OCI-LY7 (cell line): ENCODE results near the gene TLX2. TPM values are rescaled to one million over a fixed set of nuclear protein-coding genes. Genes with fewer than 3 reads are reported as not detected.

Source experiments
- BruUV-seq: library from RNA; stranded (reverse); fragments of 400-500 nt; replicated peaks from 2 replicates; lab custom pipeline; 2021; lab: Mats Ljungman, UMichigan
- CTCF ChIA-PET: fragments of 300-600 bp; sonication (Branson Sonifier 250); formaldehyde crosslinking; loops from one replicate; lab custom pipeline; 2022; ENCODE audit warnings: antibody characterized with exemption; ENCODE audit not compliant: unreplicated experiment; lab: Charles Lee
- POLR2A ChIA-PET: fragments of 300-600 bp; sonication (Branson Sonifier 250); formaldehyde crosslinking; loops from one replicate; lab custom pipeline; 2022; ENCODE audit warnings: antibody characterized with exemption; lab: Charles Lee
- DNase-seq: peaks from one replicate; pipeline ENCODE4 v3.0.0-alpha.2; 2015; ENCODE audit warnings: low spot score
- H2AFZ ChIP-seq: fragments of 200-600 bp; sonication (generic), shearing (Covaris generic); 2 replicates; pipeline ENCODE4 v1.6.1; 2014; ENCODE audit warnings: mild to moderate bottlenecking, antibody characterized with exemption, low read length, moderate library complexity
- H3K27ac ChIP-seq: fragments of 200-600 bp; sonication (generic); 2 replicates; pipeline ENCODE4 v1.5.1; 2014; ENCODE audit warnings: mixed run types, low read depth, mild to moderate bottlenecking, moderate library complexity, low read length, inconsistent platforms; ENCODE audit not compliant: poor library complexity, severe bottlenecking
- H3K36me3 ChIP-seq: fragments of 200-600 bp; sonication (generic); 2 replicates; pipeline ENCODE4 v1.6.1; 2014; ENCODE audit warnings: mild to moderate bottlenecking, antibody characterized with exemption, low read length, moderate library complexity, mixed read lengths; ENCODE audit not compliant: insufficient read depth
- H3K4me1 ChIP-seq: fragments of 200-600 bp; sonication (generic); 2 replicates; pipeline ENCODE4 v1.5.1; 2014; ENCODE audit warnings: mild to moderate bottlenecking, low read length; ENCODE audit not compliant: insufficient read depth, poor library complexity, severe bottlenecking
- H3K4me2 ChIP-seq: fragments of 200-600 bp; sonication (generic); 2 replicates; pipeline ENCODE4 v1.6.1; 2014; ENCODE audit warnings: mild to moderate bottlenecking, low read length
- H3K4me3 ChIP-seq: fragments of 200-600 bp; sonication (generic); 2 replicates; pipeline ENCODE4 v1.5.1; 2014; ENCODE audit warnings: mild to moderate bottlenecking, low read depth, low read length; ENCODE audit not compliant: poor library complexity, severe bottlenecking
- H3K79me2 ChIP-seq: fragments of 200-600 bp; sonication (generic); 2 replicates; pipeline ENCODE4 v1.6.1; 2016; ENCODE audit warnings: low read depth, mild to moderate bottlenecking, low read length, moderate library complexity, mixed read lengths; ENCODE audit not compliant: insufficient read depth
- H3K9me2 ChIP-seq: fragments of 200-600 bp; sonication (generic); 2 replicates; pipeline ENCODE4 v1.6.1; 2016; ENCODE audit warnings: mild to moderate bottlenecking, low read length, mixed read lengths; ENCODE audit not compliant: insufficient read depth
- H3K9me3 ChIP-seq: fragments of 200-600 bp; sonication (generic); 2 replicates; pipeline ENCODE4 v1.6.1; 2014; ENCODE audit warnings: mild to moderate bottlenecking, mixed run types, low read length, mixed read lengths
- H4K20me1 ChIP-seq: fragments of 200-600 bp; sonication (generic); 2 replicates; pipeline ENCODE4 v1.6.1; 2014; ENCODE audit warnings: mild to moderate bottlenecking, antibody characterized with exemption, low read length, moderate library complexity, mixed read lengths; ENCODE audit not compliant: insufficient read depth
- CTCF ChIP-seq: fragments of 200-600 bp; sonication (generic); conservative IDR thresholded peaks from 2 replicates; pipeline ENCODE4 v1.5.1; 2014; ENCODE audit warnings: mild to moderate bottlenecking, antibody characterized with exemption, low read length, moderate library complexity, mixed read lengths
- EZH2phosphoT487 ChIP-seq: fragments of 200-600 bp; sonication (generic); IDR thresholded peaks from 2 replicates; pipeline ENCODE4 v1.6.1; 2018; ENCODE audit warnings: low read depth, borderline replicate concordance, mild to moderate bottlenecking, mixed run types, antibody characterized with exemption, low read length, moderate library complexity, mixed read lengths
- intact Hi-C: fragments of 100-400 bp; cut with micrococcal nuclease; formaldehyde crosslinking; loops from one replicate; pipeline ENCODE4 v1.10.0; 2022; ENCODE audit not compliant: unreplicated experiment
- total RNA-seq, 2 experiments: library from RNA; depleted of rRNA in 1 of 2; stranded (reverse); fragments of >200 nt in 1 of 2; shearing (Covaris generic) in 1 of 2; gene quantifications; 2 replicates each; pipeline ENCODE4 v1.2.3, GENCODE V29; 2014 to 2022

The TLX2 gene
- total RNA-seq, 2 experiments from 2014 or later, result not detected

GRCh38 chr2:74555610-74556103, 41.4 kb downstream of the TLX2 start:
- no peaks in the 10 kb centered on the region for H3K9me2 ChIP-seq
- no peaks in the 10 kb centered on the region for H3K36me3 ChIP-seq
- H3K27ac ChIP-seq, result no peak overlapping the region
- no TSS peak for BruUV-seq
- no peak overlapping the region for H2AFZ ChIP-seq
- ChIA-PET CTCF (no interaction called here), POLR2A (no interaction called here)
- no peaks in the 10 kb centered on the region for H3K9me3 ChIP-seq
- intact Hi-C loops, result no loop called here
- H4K20me1 ChIP-seq, result no peaks in the 10 kb centered on the region
- no peaks in the 10 kb centered on the region for H3K79me2 ChIP-seq
- peak overlapping the region; percentile 80 for H3K4me2 ChIP-seq
- TF ChIP-seq CTCF, result no peak
- no peak for TF ChIP-seq EZH2phosphoT487
- H3K4me1 ChIP-seq, result peaks cover 13% of the 10 kb centered on the region
- peak overlapping the region; percentile 94 for H3K4me3 ChIP-seq
- no peak for DNase-seq

- Histone ChIP-seq H3K9me2 (no peaks in the 10 kb centered on the region), H3K4me3 (no peak overlapping the region), H3K27ac (no peak overlapping the region), H3K36me3 (no peaks in the 10 kb centered on the region), H3K79me2 (no peaks in the 10 kb centered on the region), H3K4me2 (no peak overlapping the region), H3K4me1 (peaks cover 13% of the 10 kb centered on the region), H2AFZ (no peak overlapping the region), H4K20me1 (no peaks in the 10 kb centered on the region), H3K9me3 (no peaks in the 10 kb centered on the region)
- DNase-seq, result no peak
- no TSS peak for BruUV-seq
- intact Hi-C loops, result no loop called here
- ChIA-PET CTCF (no interaction called here), POLR2A (no interaction called here)
- no peak for TF ChIP-seq CTCF
- TF ChIP-seq EZH2phosphoT487, result no peak
These were observed 41.9 kb downstream of the TLX2 start for GRCh38 chr2:74556159-74556558.

GRCh38 chr2:74556831-74557370, 42.7 kb downstream of the TLX2 start:
- Histone ChIP-seq H4K20me1 (no peaks in the 10 kb centered on the region), H3K27ac (no peak overlapping the region), H3K4me2 (no peak overlapping the region), H3K9me2 (no peaks in the 10 kb centered on the region), H3K79me2 (no peaks in the 10 kb centered on the region), H3K9me3 (no peaks in the 10 kb centered on the region), H3K4me1 (peaks cover 13% of the 10 kb centered on the region), H3K36me3 (no peaks in the 10 kb centered on the region), H3K4me3 (no peak overlapping the region), H2AFZ (no peak overlapping the region)
- DNase-seq, result no peak
- POLR2A ChIA-PET, result no interaction called here
- TF ChIP-seq EZH2phosphoT487, result no peak
- no peak for TF ChIP-seq CTCF
- intact Hi-C loops, result no loop called here
- BruUV-seq, result no TSS peak
- CTCF ChIA-PET, result no interaction called here
